T-helper 1 cell treated with Interleukin-12 subunit alpha and Interleukin-12 subunit beta and Interleukin-4 antibody, amounts not matched to agents 30 ng/mL and 1 ng/mL, for 36 hours (primary cell): ENCODE results near the gene IWS1. TPM values are rescaled to one million over a fixed set of nuclear protein-coding genes. Genes with fewer than 3 reads are reported as not detected.
"Not testable (repeated sequence)": the region's sequence is repeated elsewhere in the genome, so short reads cannot be mapped to it uniquely, and the experiment has no call there.

ENCODE experiments used
- intact Hi-C: fragments of 100-400 bp; cut with micrococcal nuclease; formaldehyde crosslinking; loops from one replicate; pipeline ENCODE4 v1.15.1; 2024
- total RNA-seq: library from RNA; stranded (reverse); gene quantifications from 2 replicates; pipeline ENCODE4 v1.2.3, GENCODE V29; 2022

IWS1 gene
- total RNA-seq, 1 donor from 2014 or later, result 42.9 TPM

DNA sequence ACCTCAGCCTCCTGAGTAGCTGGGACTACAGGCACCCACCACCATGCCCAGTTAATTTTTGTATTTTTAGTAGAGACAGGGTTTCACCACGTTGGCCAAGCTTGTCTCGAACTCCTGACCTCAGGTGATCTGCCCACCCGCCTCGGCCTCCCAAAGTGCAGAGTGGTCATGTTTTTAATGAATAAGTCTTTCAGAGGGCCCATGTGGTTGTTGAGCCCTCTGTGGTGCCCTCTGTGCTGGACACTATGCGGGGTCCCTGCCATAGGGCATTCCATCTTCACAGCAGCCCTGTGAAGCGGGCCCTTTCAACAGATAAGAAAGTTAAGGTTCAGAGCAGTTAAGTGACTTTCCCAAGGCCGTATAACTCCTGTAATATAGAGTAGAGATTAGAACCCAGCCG lies 35.1 kb upstream of the IWS1 start:
- intact Hi-C loops, result no loop called here

DNA sequence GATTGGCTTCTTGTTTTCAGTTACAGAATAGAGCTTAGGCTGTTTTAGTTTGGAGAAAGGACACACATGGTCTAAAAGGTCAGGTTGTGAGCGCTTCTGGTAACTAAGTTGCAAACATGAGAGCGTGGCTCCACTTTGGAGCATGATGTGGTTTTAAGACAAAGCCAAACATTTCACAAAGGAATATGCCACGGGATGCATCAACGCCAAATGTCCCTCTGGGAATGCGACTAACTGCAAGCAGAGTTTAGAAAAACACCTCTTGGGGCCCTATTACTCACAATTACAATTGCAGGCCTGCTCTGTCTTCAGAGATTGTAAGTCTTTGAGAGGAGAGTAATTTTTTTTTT lies 34.6 kb upstream of the IWS1 start:
- intact Hi-C loops, result no loop called here

DNA sequence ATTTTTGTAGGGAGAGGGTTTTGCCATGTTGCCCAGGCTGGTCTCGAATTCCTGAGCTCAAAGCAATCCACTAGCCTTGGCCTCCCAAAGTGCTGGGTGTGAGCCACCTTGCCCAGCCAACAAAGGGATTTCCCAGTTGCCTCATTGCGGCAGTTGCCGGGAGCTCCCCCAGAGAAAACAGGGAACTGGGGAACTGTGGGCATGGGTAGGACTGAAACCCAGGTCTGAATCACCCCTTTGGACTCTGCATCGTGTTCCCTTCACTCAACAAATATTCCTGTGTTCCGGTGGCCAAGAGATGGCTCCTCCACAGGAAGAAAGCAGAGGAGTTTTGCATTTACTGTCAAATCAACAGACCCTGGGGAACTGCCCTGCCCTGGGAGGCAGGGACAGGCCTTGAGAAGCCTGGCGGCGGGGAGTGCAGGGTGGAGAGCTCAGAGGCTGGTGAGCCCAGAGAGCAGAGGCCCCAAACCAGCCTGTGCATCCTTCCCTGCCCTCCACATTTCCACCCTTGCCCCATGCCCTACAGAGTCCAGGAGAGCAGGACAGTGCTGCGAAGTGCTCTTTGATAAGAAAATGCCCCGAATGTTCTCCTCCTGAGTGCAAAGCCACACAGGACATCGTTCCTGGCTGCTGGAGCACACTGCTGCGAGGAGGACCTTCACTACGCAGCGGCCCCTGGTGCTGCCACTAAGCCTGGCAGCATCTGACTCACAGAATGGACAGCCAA lies 34.1 kb upstream of the IWS1 start:
- intact Hi-C loops, result no loop called here

DNA sequence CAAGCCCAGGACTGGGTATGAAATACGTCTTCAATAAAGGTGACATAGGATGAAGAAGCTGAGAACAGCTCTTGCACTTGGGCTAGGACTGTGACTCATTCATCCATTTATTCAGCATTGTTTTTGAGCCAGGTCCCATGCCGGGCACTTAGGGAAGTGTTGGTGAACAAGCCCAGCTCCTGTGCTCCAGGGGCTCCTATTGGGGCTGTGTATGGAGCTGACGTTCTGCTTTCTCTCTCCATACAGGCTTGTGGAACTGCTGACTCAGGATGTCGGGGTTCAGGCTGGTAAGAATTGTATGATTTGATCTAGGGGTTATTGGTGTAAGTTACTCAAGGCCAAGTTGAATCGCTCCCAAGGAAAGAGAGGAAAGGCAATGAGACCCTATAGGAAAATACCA lies 33.2 kb upstream of the IWS1 start:
- intact Hi-C loops, result no loop called here

DNA sequence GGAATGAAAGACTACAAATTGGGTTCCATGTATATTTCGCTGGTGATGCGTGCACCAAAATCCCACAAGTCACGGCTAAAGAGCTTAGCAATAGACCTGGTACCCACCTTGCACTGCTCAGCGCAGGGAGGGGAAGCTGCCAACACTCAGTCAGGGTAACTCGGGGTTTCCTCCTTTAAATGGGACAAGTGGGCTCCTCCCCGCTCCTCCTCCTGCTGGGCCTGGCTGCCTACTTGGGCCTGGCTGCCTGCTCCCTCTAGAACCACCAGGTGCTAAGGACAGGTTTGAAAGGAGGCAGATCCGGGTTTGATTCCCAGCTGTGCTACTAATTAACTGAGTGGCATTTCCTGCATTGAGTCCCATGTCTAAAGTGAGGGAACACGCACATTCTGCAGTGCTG lies 32.6 kb upstream of the IWS1 start:
- intact Hi-C loops, result no loop called here

DNA sequence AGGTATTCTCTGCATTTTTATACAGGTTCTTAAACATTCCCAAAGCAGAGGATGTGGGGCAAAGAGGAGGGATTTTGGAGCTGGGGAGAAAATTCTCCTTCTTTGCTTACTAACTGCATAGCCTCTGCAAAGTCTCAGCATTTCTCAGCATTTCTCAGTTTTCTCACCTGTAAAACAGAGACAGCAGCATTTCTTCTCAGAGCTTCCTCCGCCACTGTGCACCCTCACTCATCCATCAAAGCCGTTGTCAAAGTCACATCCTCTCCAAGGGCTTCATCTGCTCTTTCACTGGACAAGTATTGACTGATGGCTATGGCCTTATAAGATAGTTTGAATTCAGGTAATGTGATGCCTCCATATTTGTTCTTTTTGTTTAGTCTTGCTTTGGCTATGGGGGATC lies 26.6 kb upstream of the IWS1 start:
- intact Hi-C loops, result no loop called here

DNA sequence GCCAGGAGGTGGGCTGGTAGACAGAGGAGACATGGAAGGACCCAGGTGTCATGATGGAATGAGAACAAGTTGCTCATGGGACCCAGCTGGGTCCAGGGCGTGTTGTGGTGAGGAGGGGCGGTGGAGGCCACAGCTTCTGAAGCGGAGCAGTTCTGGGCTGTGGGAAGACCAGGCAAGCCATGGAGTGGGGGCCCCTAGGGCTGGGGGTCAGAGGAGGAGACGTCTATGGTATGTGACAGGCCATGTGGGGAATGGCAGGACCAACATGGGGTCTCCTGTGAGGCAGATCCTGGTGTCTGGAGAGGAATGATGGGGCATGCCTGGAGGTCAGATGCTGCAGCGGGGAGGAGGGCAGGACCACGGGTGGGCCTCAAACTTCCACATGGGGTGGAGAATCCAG lies 26.0 kb upstream of the IWS1 start:
- intact Hi-C loops, result no loop called here

DNA sequence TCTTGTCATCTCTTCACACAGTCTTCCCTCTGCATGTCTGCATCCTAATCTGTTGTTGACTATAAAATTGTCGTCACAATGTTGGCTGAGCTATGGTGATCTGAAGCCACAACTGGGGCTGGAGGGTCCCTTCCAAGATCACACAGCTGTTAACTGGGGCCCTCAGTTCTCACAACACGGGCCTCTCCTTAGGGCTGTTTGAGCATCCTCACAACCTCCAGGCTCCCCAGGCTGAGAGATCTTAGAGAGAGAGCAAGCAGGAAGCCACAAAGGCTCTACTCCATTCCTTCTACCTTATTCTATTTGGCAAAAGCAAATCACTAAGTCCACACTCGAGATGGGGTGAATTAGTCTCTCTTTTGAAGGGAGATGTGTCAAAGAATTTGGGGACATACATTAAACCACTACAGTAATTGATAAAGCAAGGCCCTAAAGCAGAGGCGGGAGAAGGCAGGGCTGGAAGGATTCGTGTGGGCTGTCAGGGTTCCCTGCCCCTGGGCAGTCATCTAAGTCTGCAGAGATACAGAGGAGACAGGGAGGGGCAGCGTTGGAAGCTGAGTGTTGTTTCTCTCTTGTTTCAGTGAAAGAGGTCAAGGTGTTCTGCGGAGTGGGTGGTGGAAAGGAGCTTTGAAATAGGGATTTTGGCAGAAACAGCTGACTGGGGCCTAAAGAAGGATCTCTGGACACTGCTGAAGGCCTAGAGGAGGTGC lies 25.1 kb upstream of the IWS1 start:
- intact Hi-C loops, result no loop called here

DNA sequence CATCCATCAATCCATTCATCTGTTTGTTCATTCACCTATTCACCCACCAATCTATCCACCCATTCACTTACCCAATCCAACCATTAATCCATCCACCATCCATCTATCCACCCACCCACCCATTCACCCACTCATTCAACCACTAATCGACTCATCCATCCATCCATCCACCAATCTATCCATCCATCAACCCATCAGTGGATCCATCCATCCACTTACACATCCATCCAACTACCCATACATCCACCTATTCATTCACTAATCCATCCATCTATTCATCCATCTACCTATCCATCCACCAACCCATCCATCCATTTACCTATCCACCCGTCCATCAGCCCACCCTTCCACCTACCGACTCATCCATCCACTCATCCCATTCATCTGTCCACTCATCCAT lies 20.5 kb upstream of the IWS1 start:
- intact Hi-C loops, result no loop called here

DNA sequence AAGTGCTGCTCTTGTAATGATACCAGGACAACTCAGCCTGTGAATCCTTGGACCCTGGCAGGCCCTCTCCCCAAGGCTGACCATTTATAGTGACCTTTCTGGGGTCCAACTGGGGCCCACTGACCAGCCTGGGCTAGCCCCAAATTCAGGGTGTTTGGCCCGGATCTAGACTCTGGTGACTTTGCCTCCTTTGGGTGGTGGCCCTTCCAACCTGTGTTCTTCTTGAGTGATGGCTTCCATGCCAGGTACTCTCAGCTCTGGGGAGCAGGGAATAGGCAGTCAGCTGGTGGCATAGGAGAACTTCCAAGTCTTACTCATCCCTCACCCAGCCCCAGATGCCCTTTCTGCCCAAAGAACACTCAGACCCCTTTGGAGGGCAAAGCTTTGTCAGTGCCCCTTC lies 19.5 kb upstream of the IWS1 start:
- intact Hi-C loops, result no loop called here

DNA sequence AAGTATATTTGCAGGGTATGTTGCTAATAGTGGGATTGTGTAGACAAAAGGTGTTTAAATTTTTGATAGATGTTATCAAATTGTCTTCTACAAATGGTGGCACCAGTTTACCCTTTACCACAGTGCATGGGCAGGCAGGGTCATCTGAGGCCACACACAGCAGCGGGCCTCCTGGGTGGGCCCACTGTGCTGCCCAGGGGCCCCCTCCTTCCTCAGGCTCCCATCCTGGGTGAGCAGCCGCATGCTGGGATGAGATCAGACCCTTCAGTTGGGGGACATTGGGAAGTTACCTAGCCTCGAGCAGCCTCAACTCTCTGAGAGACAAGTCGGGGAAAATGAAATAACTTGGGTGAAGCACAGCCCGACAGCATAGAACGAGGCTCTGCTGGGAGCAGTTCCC lies 18.9 kb upstream of the IWS1 start:
- intact Hi-C loops, result no loop called here

DNA sequence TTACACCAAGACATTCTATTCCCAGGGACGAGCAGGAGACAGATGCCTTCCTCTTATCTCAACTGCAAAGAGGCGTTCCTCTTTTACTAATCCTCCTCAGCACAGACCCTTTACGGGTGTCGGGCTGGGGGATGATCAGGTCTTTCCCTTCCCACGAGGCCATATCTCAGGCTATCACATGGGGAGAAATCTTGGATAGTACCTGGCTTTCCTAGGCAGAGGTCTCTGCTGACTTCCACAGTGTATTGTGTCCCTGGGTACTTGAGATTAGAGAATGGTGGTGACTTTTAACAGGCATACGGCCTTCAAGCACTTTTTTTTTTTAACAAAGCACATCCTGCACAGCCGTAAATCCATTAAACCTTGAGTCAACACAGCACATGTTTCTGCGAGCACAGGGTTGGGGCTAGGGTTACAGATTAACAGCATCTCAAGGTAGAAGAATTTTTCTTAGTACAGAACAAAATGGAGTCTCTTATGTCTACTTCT lies 16.8 kb upstream of the IWS1 start:
- intact Hi-C loops, result not testable (repeated sequence)

DNA sequence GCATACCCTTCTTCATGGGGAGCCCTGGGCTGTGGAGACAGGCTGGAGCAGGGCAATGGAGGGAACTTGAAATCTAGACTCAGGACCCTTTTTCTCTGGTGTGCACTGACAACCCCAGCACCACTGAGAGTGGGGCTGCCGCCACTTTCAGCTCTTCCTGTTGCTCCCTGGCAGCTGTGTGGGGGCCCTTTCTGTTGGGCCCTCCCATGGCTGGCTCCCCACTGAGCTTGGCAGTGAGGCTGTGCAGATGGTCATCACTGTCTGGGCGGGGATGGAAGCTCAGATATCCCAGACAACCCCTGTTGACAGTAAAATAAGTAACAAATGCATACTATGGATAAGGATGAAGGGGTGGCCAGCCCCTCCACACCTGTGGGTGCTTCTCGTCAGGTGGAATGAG lies 15.9 kb upstream of the IWS1 start:
- intact Hi-C loops, result no loop called here

DNA sequence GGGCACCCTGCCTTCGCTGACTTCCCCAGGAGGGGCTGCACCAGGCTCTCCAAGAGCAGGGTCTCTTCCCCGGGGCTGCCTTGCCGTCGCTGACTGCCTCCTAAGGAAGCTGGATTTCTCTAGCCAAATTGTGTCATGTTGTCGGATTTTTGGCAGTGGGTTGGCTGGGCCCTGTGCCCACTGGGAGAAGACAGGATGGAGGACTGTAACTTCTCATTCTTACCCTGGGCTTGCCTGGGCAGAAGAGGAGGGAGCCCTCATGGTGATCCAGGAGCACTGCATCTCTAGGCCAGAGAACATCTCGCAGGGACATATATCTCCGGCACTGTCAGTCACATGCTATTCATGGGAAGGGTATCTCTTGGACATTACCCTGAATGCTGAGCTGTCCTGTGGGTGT lies 15.5 kb upstream of the IWS1 start:
- intact Hi-C loops, result no loop called here

DNA sequence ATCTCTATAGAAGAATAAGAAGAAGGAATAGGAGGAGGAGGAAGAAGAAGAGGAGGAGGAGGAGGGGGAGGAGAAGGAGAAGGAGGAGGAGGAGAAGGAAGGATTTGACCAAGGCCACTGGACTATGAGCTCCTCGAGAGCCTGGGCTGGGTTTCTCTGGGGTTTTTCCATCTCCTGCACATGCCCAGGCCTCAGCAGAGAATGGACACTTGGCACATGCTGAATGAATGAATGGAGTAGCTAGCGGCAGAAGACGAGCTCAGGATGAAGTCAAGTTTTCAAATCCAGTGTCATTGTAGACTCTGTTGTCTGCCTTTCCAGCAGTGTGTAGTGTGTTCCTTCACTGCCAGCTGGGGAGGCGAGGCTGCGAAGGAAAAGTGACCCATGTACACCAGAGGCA lies 11.4 kb upstream of the IWS1 start:
- intact Hi-C loops, result no loop called here

DNA sequence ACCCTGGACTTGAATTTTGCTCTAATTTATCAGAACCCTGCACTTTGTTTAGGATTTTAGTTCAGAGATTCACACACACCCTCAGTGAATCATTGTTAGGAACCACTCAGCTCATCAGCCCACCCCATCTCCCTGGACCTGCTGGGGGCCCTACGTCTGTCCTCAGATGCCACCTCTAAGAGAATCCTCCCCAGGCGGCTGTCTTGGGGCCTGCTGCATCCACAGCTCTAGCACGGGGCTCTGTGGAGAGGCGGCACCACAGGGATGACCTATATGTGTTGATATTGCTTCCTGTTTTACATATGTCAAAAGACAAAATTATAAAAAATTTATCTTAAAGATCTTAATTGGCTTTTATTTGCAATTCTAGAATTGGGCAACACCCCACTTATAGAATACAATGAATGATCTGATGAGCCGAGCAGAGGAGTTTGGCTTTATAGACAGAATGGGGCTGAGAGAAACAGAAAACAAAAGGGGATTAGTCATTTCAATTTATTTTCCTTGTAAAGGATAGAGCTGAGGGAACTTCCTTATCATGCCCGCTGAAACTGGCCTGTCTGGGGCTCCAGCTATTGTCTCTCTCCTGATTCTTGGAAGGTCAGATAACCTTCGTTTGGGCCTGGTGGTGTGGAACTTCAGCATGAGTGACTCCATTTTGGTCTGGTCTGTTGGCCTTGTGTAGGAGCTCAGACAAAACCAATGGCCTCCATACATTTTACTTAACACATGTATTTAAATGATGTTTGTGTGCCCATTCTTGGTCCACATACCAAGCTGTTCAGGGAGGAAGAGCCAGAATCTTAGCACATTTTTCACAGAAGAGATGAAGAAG lies 10.6 kb upstream of the IWS1 start:
- intact Hi-C loops, result no loop called here

DNA sequence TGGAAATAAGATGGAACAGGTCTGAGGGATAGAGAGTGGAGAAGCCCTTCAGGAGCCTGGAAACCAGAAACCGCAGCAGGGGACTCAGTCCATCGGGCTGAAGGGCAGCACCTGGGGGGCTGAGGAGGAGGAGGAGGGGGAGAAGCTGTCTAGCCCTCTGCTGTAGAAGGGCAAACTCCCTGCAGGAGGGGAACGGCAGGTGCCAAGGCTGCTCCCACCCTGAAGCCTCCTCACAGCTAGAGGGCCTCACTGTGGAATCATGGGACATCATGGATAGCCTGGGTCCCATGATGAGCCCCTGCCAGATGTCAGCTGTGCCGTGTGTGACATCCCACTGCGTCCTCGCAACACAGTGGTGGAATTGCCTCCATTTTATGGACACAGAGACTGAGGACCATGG lies 9.6 kb upstream of the IWS1 start:
- intact Hi-C loops, result no loop called here

DNA sequence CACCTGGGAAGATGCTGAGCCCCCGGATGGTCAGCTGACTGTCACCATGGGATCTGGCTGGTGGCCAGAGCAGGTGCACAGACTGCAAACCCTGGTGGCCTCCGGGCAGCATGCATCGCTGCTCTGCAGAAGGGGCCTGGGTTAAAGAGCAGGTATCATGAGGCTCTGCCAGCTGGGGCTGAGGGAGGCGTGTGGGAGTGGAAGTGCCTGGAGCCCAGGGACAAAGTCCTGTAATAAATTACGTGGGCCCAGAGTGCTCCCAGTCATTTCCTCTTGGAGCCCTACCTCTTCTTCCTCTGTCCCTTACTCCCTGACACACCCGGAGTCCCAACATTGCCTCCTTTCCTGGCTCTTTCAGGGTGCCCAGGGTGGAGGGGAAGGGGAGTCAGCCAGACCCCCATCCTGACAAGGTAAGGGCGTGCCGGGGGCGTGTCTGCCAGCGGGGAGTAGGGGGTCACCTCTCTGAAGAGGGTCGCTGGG lies 9.2 kb upstream of the IWS1 start, which contains the start of gene MYO7B:
Gene MYO7B (plus strand): TSS at position 262 of the 480 bp plus-strand sequence. CDS start 24,040 bp downstream, outside the sequence.
- intact Hi-C loops, result no loop called here

DNA sequence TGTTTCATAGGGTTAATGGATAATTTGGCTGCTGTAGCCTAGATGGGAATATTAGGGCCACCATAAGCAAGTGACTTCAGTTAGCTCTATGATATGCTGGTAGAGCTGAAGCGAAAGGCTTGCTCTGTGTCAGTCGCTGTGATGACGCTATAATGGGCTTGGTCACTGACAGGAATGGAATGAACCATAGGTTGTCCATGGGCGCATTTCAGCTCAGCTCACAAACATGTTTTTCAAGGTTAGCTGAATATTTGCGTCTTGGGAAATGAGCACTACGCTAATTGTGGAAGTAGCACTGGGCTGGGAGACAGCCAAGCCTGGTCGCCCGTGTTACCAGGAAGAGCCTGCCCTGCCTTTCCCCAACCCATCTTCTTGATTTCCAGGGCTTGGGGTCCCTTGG lies 6.0 kb upstream of the IWS1 start:
- intact Hi-C loops, result no loop called here

DNA sequence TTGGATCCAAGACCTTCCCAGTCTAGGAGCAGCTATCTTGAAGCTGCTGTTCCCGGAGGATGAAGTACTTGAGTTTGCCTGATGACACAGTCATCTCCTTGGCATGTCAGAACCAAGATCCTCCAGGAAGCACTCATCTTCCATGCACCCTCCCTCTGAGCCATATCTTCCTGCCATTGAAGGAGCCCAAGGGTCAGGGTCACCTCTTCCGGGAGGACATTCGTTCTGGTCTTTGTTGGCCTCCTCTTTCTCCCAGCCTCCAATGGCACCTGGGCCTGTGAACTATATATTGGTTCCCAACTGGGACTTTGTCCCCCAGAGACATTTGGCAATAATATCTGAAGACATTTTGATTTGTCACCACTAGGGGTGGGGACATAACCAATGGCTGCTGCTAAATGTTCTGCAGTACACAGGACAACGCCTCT lies 4.9 kb upstream of the IWS1 start:
- intact Hi-C loops, result no loop called here

DNA sequence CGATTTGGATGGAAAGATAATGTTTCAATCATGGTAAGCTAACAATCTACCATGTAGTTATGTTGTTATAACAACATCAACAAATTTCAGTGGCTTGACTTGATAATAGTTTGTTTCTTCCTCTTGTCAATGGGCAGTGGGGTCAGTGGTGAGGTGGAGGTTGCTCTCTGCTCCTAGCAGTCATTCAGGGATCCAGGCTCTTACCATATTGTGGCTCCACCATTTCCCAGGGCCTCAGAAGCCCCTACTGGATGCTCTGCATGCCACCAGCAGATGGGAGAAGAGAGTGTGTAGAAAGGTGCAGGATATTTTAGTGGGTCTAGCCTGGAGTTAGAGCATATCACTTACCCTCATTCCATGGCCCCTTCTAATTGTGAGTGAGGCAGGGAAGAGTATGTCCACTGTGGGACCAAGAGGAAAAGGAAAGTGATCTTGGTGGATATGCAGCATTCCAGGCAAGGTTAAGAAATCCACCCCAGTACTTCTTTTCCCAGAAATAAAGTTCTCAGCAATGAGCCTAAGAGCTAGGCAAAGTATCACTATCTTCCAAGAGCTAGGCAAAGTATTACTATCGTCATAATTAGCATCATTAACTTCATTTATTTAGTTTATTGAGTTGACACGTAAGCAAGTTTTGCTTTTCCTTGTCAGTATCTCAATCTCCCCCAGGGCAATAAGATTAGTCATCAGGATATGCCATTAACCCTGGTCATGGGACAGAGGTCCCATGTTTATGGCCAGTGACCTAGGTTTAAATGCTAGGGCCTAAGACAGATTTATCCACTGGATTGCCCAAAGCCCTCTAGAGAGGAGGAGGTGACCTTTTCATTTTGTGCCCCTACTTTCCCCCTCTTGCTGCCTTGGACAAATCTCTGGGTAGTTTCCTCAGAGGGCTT lies 4.2 kb upstream of the IWS1 start:
- intact Hi-C loops, result no loop called here
